ENCODE results near the gene GPD2.

GRCh38 chr2:156430236-156430979, 5.8 kb upstream of the GPD2 start:
- TF ChIP-seq CTCF (IDR thresholded peaks at IDR 0.05; ENCODE audit: low read depth, low read length) (no peak), POLR2A (IDR thresholded peaks at IDR 0.05; ENCODE audit: extremely low read depth, insufficient read length) (no peak), MAX (IDR thresholded peaks at IDR 0.05; ENCODE audit: low read depth, low read length) (no peak), MYC (IDR thresholded peaks at IDR 0.05; ENCODE audit: low read depth, low read length) (no peak)
